Neural cell (in vitro differentiated cells): ENCODE measurements around the gene R3HDM4. TPM values are rescaled to one million over a fixed set of nuclear protein-coding genes. Genes with fewer than 3 reads are reported as not detected.

ENCODE experiments used
- H2AFZ ChIP-seq: fragments of 200-600, 300-800 bp; sonication (generic), shearing (Covaris generic); 2 replicates; pipeline ENCODE4 v1.6.0; 2014; ENCODE audit warnings: low read depth, mild to moderate bottlenecking, antibody characterized with exemption, low read length, moderate library complexity
- H3F3A ChIP-seq: fragments of 200-600 bp; shearing (Covaris generic); 2 replicates; pipeline ENCODE4 v1.6.1; 2016; ENCODE audit warnings: mild to moderate bottlenecking, moderate library complexity, mixed read lengths, antibody characterized with exemption, low read length; ENCODE audit not compliant: insufficient read depth, poor library complexity, severe bottlenecking
- H3K27ac ChIP-seq: fragments of 200-600, 300-800 bp; sonication (generic), shearing (Covaris generic); 2 replicates; pipeline ENCODE4 v1.5.1; 2014; ENCODE audit warnings: mild to moderate bottlenecking, low read length, moderate library complexity
- H3K27me3 ChIP-seq: fragments of 300-800, 200-600 bp; sonication (generic), shearing (Covaris generic); 2 replicates; pipeline ENCODE4 v1.6.0; 2014; ENCODE audit warnings: mild to moderate bottlenecking, low read depth, low read length, moderate library complexity; ENCODE audit not compliant: insufficient read depth
- H3K36me3 ChIP-seq: fragments of 300-800, 200-600 bp; sonication (generic), shearing (Covaris generic); 2 replicates; pipeline ENCODE4 v1.5.1; 2014; ENCODE audit warnings: mild to moderate bottlenecking, antibody characterized with exemption, low read length, moderate library complexity; ENCODE audit not compliant: insufficient read depth
- H3K4me2 ChIP-seq: fragments of 300-800, 200-600 bp; sonication (generic), shearing (Covaris generic); 2 replicates; pipeline ENCODE4 v1.6.0; 2014; ENCODE audit warnings: mild to moderate bottlenecking, low read length
- H3K4me3 ChIP-seq: fragments of 300-800, 200-600 bp; sonication (generic), shearing (Covaris generic); 2 replicates; pipeline ENCODE4 v1.5.1; 2014; ENCODE audit warnings: mild to moderate bottlenecking, low read length, moderate library complexity
- H3K79me2 ChIP-seq: fragments of 200-600 bp; shearing (Covaris generic); replicated peaks from 2 replicates; pipeline ENCODE4 v1.6.0; 2014; ENCODE audit warnings: mild to moderate bottlenecking, low read length, moderate library complexity; ENCODE audit not compliant: insufficient read depth
- H3K9ac ChIP-seq: fragments of 300-800, 200-600 bp; sonication (generic), shearing (Covaris generic); 2 replicates; pipeline ENCODE4 v1.6.1; 2016; ENCODE audit warnings: mild to moderate bottlenecking, low read length, mixed read lengths
- H3K9me2 ChIP-seq: fragments of 200-600 bp; shearing (Covaris generic); 2 replicates; pipeline ENCODE4 v1.6.1; 2016; ENCODE audit warnings: mild to moderate bottlenecking, low read length, mixed read lengths; ENCODE audit not compliant: insufficient read depth
- H3K9me3 ChIP-seq: fragments of 200-600, 300-800 bp; sonication (generic), shearing (Covaris generic); 2 replicates; pipeline ENCODE4 v1.6.1; 2016; ENCODE audit warnings: mild to moderate bottlenecking, mixed run types, low read length, moderate library complexity, mixed read lengths
- H4K20me1 ChIP-seq: fragments of 200-600 bp; shearing (Covaris generic); 2 replicates; pipeline ENCODE4 v1.6.1; 2016; ENCODE audit warnings: mild to moderate bottlenecking, mixed run types; ENCODE audit not compliant: insufficient read depth
- CTCF ChIP-seq: fragments of 450-650 bp; IDR thresholded peaks from 2 replicates; pipeline ENCODE4 v1.5.1; 2014; ENCODE audit warnings: antibody characterized with exemption, mild to moderate bottlenecking, moderate library complexity; ENCODE audit not compliant: poor library complexity, severe bottlenecking
- EP300 ChIP-seq: fragments of 450-650 bp; conservative IDR thresholded peaks from 2 replicates; pipeline ENCODE4 v1.6.1; 2014; ENCODE audit warnings: antibody characterized with exemption, mild to moderate bottlenecking, moderate library complexity; ENCODE audit not compliant: poor library complexity, severe bottlenecking
- EZH2 ChIP-seq: fragments of 200-600, 300-800 bp; shearing (Covaris generic), sonication (generic); IDR thresholded peaks from 2 replicates; pipeline ENCODE4 v1.6.1; 2014; ENCODE audit warnings: antibody characterized with exemption, low read length, borderline replicate concordance, mild to moderate bottlenecking; ENCODE audit not compliant: insufficient read depth, poor library complexity, severe bottlenecking
- MXI1 ChIP-seq: fragments of 450-650 bp; conservative IDR thresholded peaks from 2 replicates; pipeline ENCODE4 v1.6.1; 2014; ENCODE audit warnings: antibody characterized with exemption, mild to moderate bottlenecking; ENCODE audit not compliant: poor library complexity, severe bottlenecking
- POLR2AphosphoS5 ChIP-seq: IDR thresholded peaks from 2 replicates; pipeline ENCODE4 v1.6.1; 2012
- RAD21 ChIP-seq: fragments of 450-650 bp; conservative IDR thresholded peaks from 2 replicates; pipeline ENCODE4 v1.6.1; 2014; ENCODE audit warnings: antibody characterized with exemption, mild to moderate bottlenecking, moderate library complexity
- REST ChIP-seq: IDR thresholded peaks from 2 replicates; pipeline ENCODE4 v1.6.1; 2012; ENCODE audit warnings: borderline replicate concordance
- SMC3 ChIP-seq: fragments of 450-650 bp; conservative IDR thresholded peaks from 2 replicates; pipeline ENCODE4 v1.6.1; 2014; ENCODE audit warnings: antibody characterized with exemption, mild to moderate bottlenecking, moderate library complexity; ENCODE audit not compliant: poor library complexity
- TAF1 ChIP-seq: IDR thresholded peaks from 2 replicates; pipeline ENCODE4 v1.6.1; 2012; ENCODE audit warnings: low read depth
- polyA plus RNA-seq: library from polyadenylated mRNA; depleted of rRNA; stranded (reverse); fragments of >200 nt; gene quantifications from 2 replicates; pipeline ENCODE4 v1.2.3, GENCODE V29; 2014

R3HDM4 gene
- polyA plus RNA-seq, 1 donor from 2014 or later = 51.2 TPM

DNA sequence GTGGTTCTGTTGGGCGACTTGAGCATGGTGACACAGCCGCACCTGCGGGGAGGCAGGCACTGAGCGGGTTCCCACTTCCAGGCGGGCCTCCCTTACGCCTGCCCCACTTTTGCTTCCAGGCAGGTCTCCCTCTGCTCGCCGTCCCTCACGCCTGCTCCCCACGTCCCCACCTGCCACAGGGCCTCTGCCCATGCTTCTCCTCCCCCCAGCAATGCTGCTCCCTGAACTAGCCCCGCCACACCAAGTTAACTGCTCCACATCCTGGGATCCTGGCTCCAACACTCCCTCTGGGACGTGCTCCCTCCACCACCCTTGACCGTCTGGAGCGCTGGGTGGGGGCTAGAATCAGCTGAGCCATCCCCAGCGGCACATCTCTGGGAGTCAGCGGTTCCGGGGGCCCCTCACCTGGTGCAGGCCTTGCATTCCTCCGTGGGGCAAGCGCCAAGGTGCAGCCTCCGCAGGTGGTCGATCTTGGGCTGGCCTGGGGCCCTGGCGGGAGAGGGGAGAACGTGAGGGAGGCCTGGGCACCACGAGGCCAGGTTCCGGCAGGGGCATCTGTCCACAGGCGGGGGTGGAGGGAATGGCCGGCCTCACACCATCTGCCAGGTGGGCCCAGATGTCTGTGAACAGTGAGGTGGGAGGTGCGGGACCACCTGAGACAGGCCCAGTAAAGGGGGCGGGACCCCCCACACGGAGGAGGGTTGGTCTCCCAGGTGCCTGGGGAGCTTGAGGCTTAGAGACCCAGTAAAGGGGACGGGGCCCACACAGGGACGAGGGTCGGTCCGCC lies 44.4 kb downstream of the R3HDM4 start:
- TF ChIP-seq MXI1 (no peak), POLR2AphosphoS5 (no peak), REST (no peak), CTCF (no peak), TAF1 (no peak), EP300 (no peak), EZH2 (no peak)
- H3K36me3 ChIP-seq = no peaks in the 10 kb centered on the region
- H3K9me2 ChIP-seq = no peaks in the 10 kb centered on the region
- H3K27me3 ChIP-seq = no peaks in the 10 kb centered on the region
- H3K4me2 ChIP-seq = no peak overlapping the region
- no peak overlapping the region for H3K27ac ChIP-seq
- no peak overlapping the region for H3K9ac ChIP-seq
- H3K4me3 ChIP-seq = no peak overlapping the region
- H2AFZ ChIP-seq = no peak overlapping the region
- H3F3A ChIP-seq = no peaks in the 10 kb centered on the region
- H3K9me3 ChIP-seq = no peaks in the 10 kb centered on the region
- no peaks in the 10 kb centered on the region for H4K20me1 ChIP-seq
- H3K79me2 ChIP-seq = no peaks in the 10 kb centered on the region

DNA sequence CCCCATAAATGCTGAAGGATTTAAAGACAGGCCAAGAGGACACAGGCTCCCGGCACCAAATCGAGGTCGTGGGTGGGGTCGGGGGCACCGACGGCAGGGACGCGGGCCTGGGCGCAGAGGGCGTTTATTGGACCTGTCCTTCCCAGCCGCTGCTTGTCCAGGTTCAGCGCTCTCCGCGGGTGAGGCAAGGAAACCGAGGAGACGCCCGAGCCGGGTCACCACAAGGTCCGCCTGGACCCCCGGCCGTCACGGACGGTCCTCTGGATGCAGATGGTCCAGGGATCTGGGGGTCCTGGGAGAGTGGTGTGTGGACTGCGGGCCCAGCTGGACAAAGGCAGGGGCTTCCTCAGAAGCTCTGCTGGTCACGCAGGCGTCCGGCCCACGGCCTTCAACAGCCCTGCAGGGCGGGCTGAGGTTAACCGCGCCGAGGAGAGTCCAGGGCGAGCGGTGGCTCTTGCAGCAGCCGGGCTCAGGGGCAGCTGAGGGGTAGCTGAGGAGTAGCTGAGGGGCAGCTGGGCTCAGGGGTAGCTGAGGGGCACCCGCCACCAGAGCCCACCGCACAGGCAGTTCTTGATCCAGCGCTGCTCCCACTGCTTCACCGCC lies 45.1 kb downstream of the R3HDM4 start:
- H3K36me3 ChIP-seq = no peaks in the 10 kb centered on the region
- no peaks in the 10 kb centered on the region for H3K79me2 ChIP-seq
- H3K9me2 ChIP-seq = no peaks in the 10 kb centered on the region
- no peak overlapping the region for H3K9ac ChIP-seq
- H3F3A ChIP-seq = no peaks in the 10 kb centered on the region
- H3K9me3 ChIP-seq = no peaks in the 10 kb centered on the region
- H3K27ac ChIP-seq = no peak overlapping the region
- H3K4me3 ChIP-seq = no peak overlapping the region
- TF ChIP-seq POLR2AphosphoS5 (no peak), TAF1 (no peak), REST (no peak), SMC3 (no peak), MXI1 (no peak), CTCF (no peak), EZH2 (no peak), RAD21 (no peak), EP300 (no peak)
- H4K20me1 ChIP-seq = no peaks in the 10 kb centered on the region
- H3K27me3 ChIP-seq = no peaks in the 10 kb centered on the region
- no peak overlapping the region for H2AFZ ChIP-seq
- no peak overlapping the region for H3K4me2 ChIP-seq
